Esophagus muscularis mucosa (tissue), 4 donors: ENCODE results near the gene TWIST1. TPM values are rescaled to one million over a fixed set of nuclear protein-coding genes. Genes with fewer than 3 reads are reported as not detected.

Source experiments
- DNase-seq: peaks from one replicate; pipeline ENCODE4 v3.0.0-alpha.2; 2017; ENCODE audit errors: extremely low spot score
- H3K27ac ChIP-seq, 4 donors: fragments of 200-600 bp; sonication (generic); replicated peaks in 1 of 4; 1 replicate in 3 of 4; 2 replicates in 1 of 4; pipeline ENCODE4 v1.5.1; 2016 to 2019; ENCODE audit warnings: mild to moderate bottlenecking in 1 of 4
- H3K27me3 ChIP-seq, 4 donors: fragments of 200-600 bp; sonication (generic); one replicate each; pipeline versions ENCODE4 v1.5.1 to v1.6.0; 2016 to 2019
- H3K36me3 ChIP-seq, 4 donors: fragments of 200-600 bp; sonication (generic); one replicate each; pipeline ENCODE4 v1.5.1; 2016 to 2019
- H3K4me1 ChIP-seq, 4 donors: fragments of 200-600 bp; sonication (generic); one replicate each; pipeline ENCODE4 v1.5.1; 2016 to 2019
- H3K4me3 ChIP-seq, 4 donors: fragments of 200-600 bp; sonication (generic); 1 replicate in 2 of 4; 2 replicates in 2 of 4; pipeline ENCODE4 v1.5.1; 2016 to 2019; ENCODE audit warnings: mild to moderate bottlenecking in 4 of 4, moderate library complexity in 1 of 4
- H3K9me3 ChIP-seq, 4 donors: fragments of 200-600 bp; sonication (generic); 1 replicate in 3 of 4; 2 replicates in 1 of 4; pipeline ENCODE4 v1.5.1; 2016 to 2019
- EP300 ChIP-seq: sonication (generic); formaldehyde crosslinking; IDR thresholded peaks from one replicate; pipeline ENCODE4 v1.6.1; 2017; ENCODE audit warnings: antibody characterized with exemption
- POLR2A ChIP-seq: fragments of 450-650 bp; IDR thresholded peaks from one replicate; pipeline ENCODE4 v1.6.1; 2017; ENCODE audit warnings: antibody characterized with exemption, moderate library complexity, mild to moderate bottlenecking, low read depth
- POLR2AphosphoS5 ChIP-seq, 2 donors: sonication (generic); formaldehyde crosslinking; IDR thresholded peaks; one replicate each; pipeline ENCODE4 v1.6.1; 2017; ENCODE audit warnings: antibody characterized with exemption in 2 of 2
- WGBS: methylation state at CpG from one replicate; pipeline ENCODE4 v1.1.5; 2018; 5-methylcytosine and 5-hydroxymethylcytosine counted together
- intact Hi-C: fragments of 100-400 bp; cut with DNase I; formaldehyde crosslinking; loops from one replicate; pipeline ENCODE4 v1.15.1; 2023
- total RNA-seq, 4 donors: library from RNA; depleted of rRNA; stranded (reverse); fragments of >200 nt; gene quantifications; one replicate each; pipeline versions ENCODE4 v1.1.0 to v1.2.1, GENCODE V29; 2016
- TF ChIP-seq, protein P1 (sequence below), 3 experiments: fragments of 200-600 bp in 2 of 3; fragments of 450-650 bp in 1 of 3; sonication (generic) in 2 of 3; IDR thresholded peaks; one replicate each; pipeline ENCODE4 v1.5.1; 2017 to 2019; ENCODE audit warnings: antibody characterized with exemption in 3 of 3, mild to moderate bottlenecking in 2 of 3, moderate library complexity in 1 of 3

TWIST1 gene
- total RNA-seq, 4 donors from 2014 or later: 15.6 to 18.3 (median 16.1) TPM

DNA sequence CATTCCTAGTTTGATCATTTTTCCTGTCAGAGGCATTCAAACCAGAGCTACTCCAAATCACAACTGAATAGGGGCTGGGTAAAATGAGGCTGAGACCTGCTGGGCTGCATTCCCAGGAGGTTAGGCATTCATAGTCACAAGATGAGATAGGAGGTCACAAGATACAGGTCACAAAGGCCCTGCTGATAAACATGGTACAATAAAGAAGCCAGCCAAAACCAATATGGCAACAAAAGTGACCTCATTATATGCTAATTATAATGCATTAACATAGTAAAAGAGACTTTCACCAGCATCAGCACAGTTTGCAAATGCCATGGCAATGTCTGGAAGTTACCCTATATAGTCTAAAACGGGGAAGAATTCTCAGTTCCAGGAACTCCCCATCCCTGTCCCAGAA, 37.3 kb downstream of the TWIST1 start:
- H3K27me3 ChIP-seq: no peaks in the 10 kb centered on the region
- H3K4me1 ChIP-seq: no peaks in the 10 kb centered on the region
- no peaks in the 10 kb centered on the region for H3K36me3 ChIP-seq
- no peak overlapping the region for H3K4me3 ChIP-seq
- H3K9me3 ChIP-seq: no peaks in the 10 kb centered on the region
- no peak for DNase-seq
- 75% methylated on average over 1 of the region's 1 CpG for WGBS
- intact Hi-C loops: no loop called here
- TF ChIP-seq EP300: no peak
- TF ChIP-seq POLR2AphosphoS5 (IDR thresholded peaks at IDR 0.05): no peak
- TF ChIP-seq, protein P1, sequence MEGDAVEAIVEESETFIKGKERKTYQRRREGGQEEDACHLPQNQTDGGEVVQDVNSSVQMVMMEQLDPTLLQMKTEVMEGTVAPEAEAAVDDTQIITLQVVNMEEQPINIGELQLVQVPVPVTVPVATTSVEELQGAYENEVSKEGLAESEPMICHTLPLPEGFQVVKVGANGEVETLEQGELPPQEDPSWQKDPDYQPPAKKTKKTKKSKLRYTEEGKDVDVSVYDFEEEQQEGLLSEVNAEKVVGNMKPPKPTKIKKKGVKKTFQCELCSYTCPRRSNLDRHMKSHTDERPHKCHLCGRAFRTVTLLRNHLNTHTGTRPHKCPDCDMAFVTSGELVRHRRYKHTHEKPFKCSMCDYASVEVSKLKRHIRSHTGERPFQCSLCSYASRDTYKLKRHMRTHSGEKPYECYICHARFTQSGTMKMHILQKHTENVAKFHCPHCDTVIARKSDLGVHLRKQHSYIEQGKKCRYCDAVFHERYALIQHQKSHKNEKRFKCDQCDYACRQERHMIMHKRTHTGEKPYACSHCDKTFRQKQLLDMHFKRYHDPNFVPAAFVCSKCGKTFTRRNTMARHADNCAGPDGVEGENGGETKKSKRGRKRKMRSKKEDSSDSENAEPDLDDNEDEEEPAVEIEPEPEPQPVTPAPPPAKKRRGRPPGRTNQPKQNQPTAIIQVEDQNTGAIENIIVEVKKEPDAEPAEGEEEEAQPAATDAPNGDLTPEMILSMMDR (IDR thresholded peaks at IDR 0.05): no peak
- TF ChIP-seq POLR2A: no peak
- H3K27ac ChIP-seq: no peak overlapping the region

DNA sequence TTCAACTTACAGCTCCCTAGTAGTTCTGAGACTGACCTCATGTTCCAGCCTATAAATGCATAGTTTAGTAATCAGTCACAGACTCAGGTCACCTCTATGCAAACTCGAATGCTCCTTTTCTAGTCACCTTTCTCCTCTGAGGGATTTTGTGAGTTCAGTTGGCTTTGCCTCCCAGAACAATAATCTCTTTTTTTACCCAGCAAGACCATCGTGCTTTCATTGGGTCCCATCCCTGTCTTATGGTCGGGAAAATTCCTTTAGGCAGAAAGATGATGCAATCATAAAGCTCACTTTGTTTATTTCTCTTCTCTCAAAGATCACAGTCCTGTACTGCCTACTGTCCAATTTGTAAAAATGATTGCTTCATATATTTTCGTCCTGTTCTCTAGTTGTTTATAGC, 38.4 kb downstream of the TWIST1 start:
- Histone ChIP-seq H3K4me1 (no peaks in the 10 kb centered on the region), H3K36me3 (no peaks in the 10 kb centered on the region), H3K27ac (no peak overlapping the region), H3K27me3 (no peaks in the 10 kb centered on the region), H3K9me3 (no peaks in the 10 kb centered on the region), H3K4me3 (no peak overlapping the region)
- WGBS: 32% methylated on average over 4 of the region's 4 CpGs
- intact Hi-C loops: no loop called here
- TF ChIP-seq POLR2AphosphoS5 (IDR thresholded peaks at IDR 0.05) (no peak), EP300 (no peak), POLR2A (no peak)
- TF ChIP-seq, protein P1 (IDR thresholded peaks at IDR 0.05): no peak
- DNase-seq: no peak

DNA sequence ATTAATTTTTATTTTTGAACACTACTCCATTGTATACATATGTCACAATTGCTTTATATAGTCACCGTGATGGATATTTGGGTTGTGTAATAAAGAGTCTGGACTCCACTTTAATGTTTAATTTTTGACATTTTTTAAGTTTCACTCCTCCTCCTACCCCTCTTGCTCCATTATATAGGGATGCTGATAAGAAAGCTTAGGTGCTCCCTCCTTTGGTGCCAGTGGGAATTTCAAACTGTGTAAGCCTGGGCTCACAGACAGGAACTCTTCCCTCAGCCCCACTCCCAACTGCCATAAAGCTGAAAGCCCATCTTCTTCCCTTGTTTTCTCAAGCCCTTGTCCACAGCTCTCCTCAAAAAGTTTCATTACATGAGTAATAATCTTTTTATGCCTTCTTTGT, 47.6 kb downstream of the TWIST1 start:
- WGBS: 79% methylated on average over 1 of the region's 1 CpG
- H3K36me3 ChIP-seq: no peaks in the 10 kb centered on the region
- no peak for DNase-seq
- H3K27ac ChIP-seq: no peak overlapping the region
- H3K27me3 ChIP-seq: no peaks in the 10 kb centered on the region
- no peaks in the 10 kb centered on the region for H3K9me3 ChIP-seq
- no peak overlapping the region for H3K4me3 ChIP-seq
- no peak for TF ChIP-seq POLR2AphosphoS5 (IDR thresholded peaks at IDR 0.05)
- TF ChIP-seq, protein P1 (IDR thresholded peaks at IDR 0.05): no peak
- no peak for TF ChIP-seq POLR2A
- no peak for TF ChIP-seq EP300
- intact Hi-C loops: no loop called here
- no peaks in the 10 kb centered on the region for H3K4me1 ChIP-seq

DNA sequence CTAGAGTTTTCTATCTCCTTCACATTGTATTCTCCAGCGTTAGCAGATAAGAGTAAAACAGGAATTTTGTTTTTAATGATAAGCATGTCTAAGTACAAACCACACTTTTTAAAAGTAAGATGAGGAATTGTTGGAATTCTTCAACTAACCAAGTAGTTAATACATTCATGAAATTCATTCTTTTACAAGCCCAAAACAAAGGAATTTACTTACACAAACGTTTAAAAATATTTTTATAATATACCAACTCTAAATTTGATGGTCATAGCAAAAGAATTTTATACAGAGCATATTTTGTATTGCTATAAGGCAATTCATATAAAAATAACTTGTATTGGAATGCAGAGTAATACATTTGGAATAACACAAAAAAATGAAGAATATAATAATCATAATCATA, 51.3 kb downstream of the TWIST1 start:
- Histone ChIP-seq H3K27me3 (no peaks in the 10 kb centered on the region), H3K36me3 (no peaks in the 10 kb centered on the region), H3K4me3 (no peak overlapping the region), H3K9me3 (no peaks in the 10 kb centered on the region), H3K4me1 (no peaks in the 10 kb centered on the region), H3K27ac (no peak overlapping the region)
- DNase-seq: no peak
- TF ChIP-seq, protein P1 (IDR thresholded peaks at IDR 0.05): no peak
- TF ChIP-seq EP300: no peak
- TF ChIP-seq POLR2AphosphoS5 (IDR thresholded peaks at IDR 0.05): no peak
- no peak for TF ChIP-seq POLR2A
- intact Hi-C loops: no loop called here
- WGBS: 68% methylated on average over 2 of the region's 2 CpGs

Other genes starting within 250 kb of the TWIST1 start
- not detected for gene FERD3L, start 27.8 kb upstream of the TWIST1 start, total RNA-seq